Measurements from ENCODE around the gene KRT80. TPM values are rescaled to one million over a fixed set of nuclear protein-coding genes. Genes with fewer than 3 reads are reported as not detected.

Gene KRT80
- total RNA-seq, 2 donors from 2014 or later = 0.30 to 1.5 TPM

DNA sequence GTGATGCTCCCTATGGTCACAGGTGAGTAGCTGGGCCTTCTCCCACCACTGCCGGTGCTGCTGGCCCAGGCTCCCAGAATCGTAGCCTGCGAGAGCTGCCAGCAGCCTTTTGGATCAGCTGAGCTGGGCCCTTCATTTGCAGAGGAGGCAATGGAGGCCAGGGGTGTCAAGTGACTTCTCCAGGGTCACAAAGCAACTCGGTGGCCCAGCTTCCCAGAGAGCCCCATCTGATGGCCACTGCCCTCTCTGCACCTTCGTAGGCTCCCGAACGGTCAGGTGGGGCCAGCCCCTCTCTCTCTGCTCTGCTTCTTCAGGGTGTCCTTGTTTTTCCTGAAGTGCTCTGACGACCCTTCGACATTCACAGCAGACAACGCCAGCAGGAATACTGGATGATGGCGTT, 4.6 kb downstream of the KRT80 start:
- no peak overlapping the region for H3K27ac ChIP-seq
- H3K4me3 ChIP-seq = no peak overlapping the region
- no peaks in the 10 kb centered on the region for H3K9me3 ChIP-seq
- no peaks in the 10 kb centered on the region for H3K27me3 ChIP-seq
- no peak for TF ChIP-seq CTCF (IDR thresholded peaks at IDR 0.05)
- no peak for DNase-seq (ENCODE audit: low spot score)
- no peaks in the 10 kb centered on the region for H3K36me3 ChIP-seq
- H3K4me1 ChIP-seq = peaks cover 0 to 56% of the 10 kb centered on the region in 2 donors

GRCh38 chr12:52186118-52186840, 5.5 kb downstream of the KRT80 start:
- H3K27ac ChIP-seq = peak overlapping the region; percentile 10 to 39
- DNase-seq (ENCODE audit: low spot score) = no peak
- TF ChIP-seq CTCF (IDR thresholded peaks at IDR 0.05) = no peak
- H3K4me1 ChIP-seq = peaks cover 0 to 52% of the 10 kb centered on the region in 2 donors
- H3K36me3 ChIP-seq = no peaks in the 10 kb centered on the region
- no peaks in the 10 kb centered on the region for H3K27me3 ChIP-seq
- H3K4me3 ChIP-seq = no peak overlapping the region
- no peaks in the 10 kb centered on the region for H3K9me3 ChIP-seq

GRCh38 chr12:52185400-52185967, 6.3 kb downstream of the KRT80 start:
- H3K9me3 ChIP-seq = no peaks in the 10 kb centered on the region
- H3K27me3 ChIP-seq = no peaks in the 10 kb centered on the region
- no peak for TF ChIP-seq CTCF (IDR thresholded peaks at IDR 0.05)
- no peak overlapping the region for H3K27ac ChIP-seq
- H3K4me3 ChIP-seq = no peak overlapping the region
- DNase-seq (ENCODE audit: low spot score) = no peak
- H3K4me1 ChIP-seq = peaks cover 0 to 47% of the 10 kb centered on the region in 2 donors
- no peaks in the 10 kb centered on the region for H3K36me3 ChIP-seq

- TF ChIP-seq CTCF (IDR thresholded peaks at IDR 0.05) = no peak
- Histone ChIP-seq H3K36me3 (no peaks in the 10 kb centered on the region), H3K9me3 (no peaks in the 10 kb centered on the region), H3K27me3 (no peaks in the 10 kb centered on the region), H3K27ac (no peak overlapping the region), H3K4me1 (peaks cover 0 to 53% of the 10 kb centered on the region in 2 donors), H3K4me3 (no peak overlapping the region)
- no peak for DNase-seq (ENCODE audit: low spot score)
Observed at GRCh38 chr12:52184813-52185212, 7.0 kb downstream of the KRT80 start.

GRCh38 chr12:52183971-52184370, 7.8 kb downstream of the KRT80 start:
- no peak for TF ChIP-seq CTCF (IDR thresholded peaks at IDR 0.05)
- Histone ChIP-seq H3K27ac (no peak overlapping the region), H3K27me3 (no peaks in the 10 kb centered on the region), H3K36me3 (no peaks in the 10 kb centered on the region), H3K9me3 (no peaks in the 10 kb centered on the region), H3K4me1 (peaks cover 0 to 62% of the 10 kb centered on the region in 2 donors), H3K4me3 (no peak overlapping the region)
- DNase-seq (ENCODE audit: low spot score) = no peak

Measured in right atrium auricular region (tissue), 2 donors.